Measurements from ENCODE around the gene GSG1L.

Gene GSG1L

DNA sequence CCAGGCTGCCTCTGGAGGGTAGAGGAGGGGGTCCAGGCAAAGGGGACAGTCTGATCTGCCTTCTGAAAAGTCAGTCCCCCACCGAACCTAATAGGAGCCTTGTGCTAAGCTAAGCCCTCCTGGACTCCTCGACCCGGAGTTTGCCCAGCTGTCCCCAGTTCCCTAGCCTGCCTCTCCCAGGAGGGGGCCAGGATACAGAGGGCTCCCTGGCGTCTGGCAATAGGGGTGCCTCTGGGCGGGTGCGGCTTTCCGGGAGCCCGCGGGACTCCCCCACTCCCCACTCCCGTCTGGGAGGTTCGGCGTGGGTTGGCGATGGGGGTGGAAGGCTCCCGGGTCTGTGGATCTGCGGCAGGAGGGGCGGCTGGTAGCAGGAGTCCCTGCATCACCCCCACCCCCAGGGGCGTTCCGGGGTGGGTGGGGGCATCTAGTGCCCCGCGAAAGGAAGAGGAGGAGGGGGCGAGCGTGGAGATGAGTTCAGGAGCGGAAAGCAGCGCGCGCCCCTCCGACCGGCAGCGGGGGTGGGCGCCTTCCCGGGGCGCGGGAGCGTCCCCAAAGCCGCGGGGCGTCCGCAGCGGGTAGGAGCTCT, 1.2 kb downstream of the GSG1L start:
- no peak for DNase-seq

DNA sequence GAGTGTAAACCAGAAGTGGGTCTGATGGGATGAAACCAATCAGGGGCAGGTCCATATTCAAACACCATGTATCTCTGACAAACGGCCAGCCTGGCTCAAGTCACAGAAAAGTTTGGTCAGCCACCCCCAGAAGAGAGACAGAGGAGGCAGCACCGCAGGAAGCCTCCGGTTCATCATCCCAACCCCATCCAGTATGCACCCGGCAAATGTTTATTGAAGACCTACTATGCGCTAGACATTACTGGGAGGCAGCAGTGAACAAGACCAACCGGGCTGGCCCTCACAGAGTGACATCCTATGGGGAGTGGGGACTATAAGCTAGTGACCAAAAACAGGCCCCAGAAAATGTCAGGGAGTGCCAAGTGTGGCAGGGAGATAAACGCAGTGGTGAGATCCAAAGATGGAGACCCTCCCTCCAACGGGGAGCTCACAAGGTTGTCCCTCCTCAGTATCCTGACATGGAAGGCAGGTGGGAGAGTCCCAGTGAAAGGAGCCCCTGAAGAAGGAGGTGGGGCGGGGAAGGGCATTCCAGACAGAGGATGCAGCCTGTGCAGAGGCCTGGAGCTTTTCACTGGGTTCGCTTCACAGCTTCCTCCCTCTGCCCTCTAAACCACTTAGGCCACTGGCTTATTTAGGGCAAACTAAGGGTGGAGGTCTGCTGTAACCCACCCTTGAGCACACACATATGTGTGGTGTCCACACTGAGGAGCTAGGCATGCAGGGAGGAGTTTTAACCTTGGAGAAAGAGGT, 2.0 kb downstream of the GSG1L start:
- no peak for DNase-seq

DNA sequence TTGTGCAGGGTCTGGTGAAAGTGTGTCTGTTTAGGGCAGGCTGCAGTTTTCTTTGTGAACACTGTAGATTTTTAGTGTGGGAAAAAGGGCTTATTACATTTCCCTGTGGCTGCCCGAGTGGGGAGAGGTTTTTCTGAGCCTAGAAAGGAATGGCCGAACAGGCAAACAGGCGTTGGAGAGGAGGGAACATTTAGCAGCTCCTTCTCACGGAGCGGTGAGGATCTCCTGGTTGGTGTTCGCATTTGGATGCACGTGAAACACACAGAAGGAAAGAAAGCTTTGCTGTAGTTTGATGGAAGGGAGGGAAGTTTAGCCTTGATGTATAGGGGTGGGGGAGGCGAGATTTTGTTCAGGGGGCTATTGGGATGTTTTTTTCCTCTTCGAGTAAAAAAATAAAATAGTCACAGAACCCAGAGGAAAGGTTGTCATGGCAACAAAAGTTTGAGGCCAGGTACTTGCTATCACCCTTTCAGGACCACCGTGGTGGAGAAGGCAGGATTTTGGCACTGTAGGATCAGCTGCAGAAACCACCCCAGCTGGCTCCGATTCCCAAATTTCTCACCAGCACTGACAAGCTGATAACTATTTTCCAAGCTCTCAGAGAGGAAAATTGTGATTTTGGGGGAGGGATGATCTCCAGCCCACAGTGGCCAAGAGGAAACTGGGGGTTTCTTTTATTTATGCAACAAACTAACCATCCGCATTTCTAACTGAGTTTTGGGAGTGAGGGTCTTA, 3.5 kb downstream of the GSG1L start:
- no peak for DNase-seq

DNA sequence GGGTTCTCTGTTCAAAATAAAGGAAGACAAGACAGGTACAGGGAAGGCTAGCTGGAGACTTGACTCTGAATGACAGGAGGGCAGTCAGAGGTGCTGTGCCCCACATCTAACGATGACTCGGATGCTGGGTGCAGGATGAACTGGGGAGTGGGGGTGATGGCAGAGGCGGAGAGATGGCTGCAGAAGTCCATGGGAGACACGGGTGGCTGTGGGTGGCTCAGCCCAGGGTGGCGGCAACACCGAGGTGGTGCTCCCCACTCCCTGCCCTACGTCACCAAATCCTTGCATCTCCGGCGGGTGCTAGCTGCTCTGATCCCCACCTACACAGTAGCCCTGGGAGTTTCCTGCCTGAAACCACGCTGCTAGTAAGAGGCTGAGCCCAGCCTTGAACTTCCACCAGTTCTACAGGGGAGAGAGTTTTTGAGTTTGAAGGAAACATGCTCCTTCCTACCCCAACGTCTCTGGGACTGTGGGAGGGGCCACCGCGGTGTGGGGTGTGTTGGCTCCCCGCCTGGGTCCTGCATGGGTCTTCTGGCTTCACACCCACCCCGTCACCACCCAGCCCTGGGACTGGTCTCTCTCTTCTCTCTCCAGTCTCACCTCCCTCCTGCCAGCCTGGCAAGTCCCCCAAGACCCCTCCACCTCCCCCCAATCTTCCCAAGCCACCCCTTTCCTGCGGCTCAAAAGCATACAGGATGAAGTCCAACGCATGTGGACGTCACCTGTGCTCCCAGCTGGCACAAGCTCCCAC, 4.5 kb downstream of the GSG1L start:
- DNase-seq = no peak

DNA sequence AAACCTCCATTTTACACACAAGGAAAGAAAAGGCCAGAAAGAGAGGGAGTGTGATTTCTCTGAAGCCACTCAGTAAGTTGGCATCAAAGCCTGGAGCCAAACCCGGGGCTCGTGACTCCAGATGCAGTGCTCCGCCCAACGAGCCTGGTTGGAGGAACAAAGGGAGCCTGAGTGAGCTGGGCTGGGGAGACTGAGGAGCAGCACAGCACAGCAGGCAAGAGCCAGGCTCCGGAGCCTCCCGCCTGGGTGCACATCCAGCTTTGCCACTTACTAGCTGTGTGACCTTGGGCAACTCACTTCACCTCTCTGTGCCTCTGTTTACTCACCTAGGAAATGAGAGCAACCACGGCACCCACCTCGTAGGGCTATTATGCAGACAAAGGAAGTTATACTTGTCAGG, 5.6 kb downstream of the GSG1L start:
- no peak for DNase-seq

DNA sequence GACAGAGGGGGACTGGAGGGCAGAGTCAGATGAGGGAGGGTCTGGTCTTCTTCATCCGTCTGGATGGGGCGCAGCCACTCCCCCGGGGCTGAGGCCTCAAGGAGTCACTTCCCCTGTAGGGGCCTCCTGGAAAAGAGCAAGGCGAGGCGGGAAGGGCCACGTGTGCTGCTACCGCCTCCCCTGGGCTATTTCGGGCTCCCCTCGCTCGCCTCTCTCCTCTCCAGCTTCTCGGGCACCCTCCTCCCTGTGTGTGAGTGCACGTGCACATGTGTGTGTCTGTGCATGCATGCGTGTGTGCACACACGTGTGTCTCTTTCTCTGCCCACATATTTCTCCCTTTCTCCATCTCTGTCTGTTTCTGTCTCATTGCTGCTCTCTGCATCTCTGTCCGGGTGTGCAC, 10.1 kb downstream of the GSG1L start:
- no peak for DNase-seq

DNA sequence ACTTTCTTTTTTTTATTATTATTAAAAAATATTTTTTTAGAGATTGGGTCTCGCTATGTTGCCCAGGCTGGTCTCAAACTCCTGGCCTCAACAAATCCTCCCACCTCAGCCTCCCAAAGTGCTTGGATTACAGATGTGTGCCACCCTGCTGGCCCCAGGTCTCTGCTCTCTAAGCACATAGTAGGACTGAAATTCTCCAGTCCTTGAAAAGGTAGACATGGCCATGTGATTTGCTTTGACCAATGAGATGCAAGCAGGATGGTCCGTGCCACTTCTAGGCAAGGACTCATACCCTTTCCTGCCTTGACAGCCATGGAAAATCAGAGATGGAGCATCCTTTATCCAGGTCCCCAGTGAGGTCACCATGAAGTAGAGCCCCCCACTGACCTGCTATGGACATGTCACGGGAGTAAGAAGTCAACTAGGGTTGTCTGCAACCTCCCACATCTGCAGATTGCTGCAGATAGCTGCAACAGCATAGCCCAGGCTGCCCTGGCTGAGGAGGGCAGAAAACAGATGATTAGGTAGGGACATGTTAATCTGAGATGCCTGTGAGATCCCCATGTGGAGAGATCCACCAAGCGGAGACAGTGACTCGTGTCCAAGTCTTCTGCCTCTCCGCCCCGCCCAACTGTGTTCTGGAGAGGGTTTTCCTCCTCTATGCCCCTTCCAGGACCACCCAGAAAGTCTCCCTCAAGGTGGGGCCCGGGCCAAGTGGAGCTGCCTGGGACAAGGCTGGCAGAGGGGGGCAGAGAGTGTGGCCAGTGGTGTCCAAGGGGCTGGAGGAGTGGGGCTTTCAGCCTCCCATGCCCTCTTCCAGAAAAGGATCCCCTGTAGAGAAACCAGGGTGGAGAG, 11.0 kb downstream of the GSG1L start:
- DNase-seq = no peak

DNA sequence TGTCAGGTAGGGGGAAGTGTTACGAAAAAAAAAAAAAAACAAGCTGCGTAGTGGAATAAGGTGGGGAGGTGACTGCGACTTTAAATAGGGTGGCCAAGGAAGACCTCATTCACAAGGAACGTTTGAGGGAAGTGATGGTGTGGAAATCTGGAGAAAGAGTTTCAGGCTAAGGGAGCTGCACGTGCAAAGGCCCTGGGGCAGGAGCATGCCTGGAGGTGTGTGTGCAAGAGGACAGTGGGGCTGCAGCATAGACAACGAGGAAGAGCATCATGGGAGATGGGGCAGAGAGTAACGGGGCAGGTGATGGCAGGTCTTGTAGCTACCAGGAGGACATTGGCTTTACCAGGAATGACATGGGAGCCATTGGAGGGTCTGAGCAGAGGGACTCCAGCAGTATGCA, 12.0 kb downstream of the GSG1L start:
- no peak for DNase-seq

DNA sequence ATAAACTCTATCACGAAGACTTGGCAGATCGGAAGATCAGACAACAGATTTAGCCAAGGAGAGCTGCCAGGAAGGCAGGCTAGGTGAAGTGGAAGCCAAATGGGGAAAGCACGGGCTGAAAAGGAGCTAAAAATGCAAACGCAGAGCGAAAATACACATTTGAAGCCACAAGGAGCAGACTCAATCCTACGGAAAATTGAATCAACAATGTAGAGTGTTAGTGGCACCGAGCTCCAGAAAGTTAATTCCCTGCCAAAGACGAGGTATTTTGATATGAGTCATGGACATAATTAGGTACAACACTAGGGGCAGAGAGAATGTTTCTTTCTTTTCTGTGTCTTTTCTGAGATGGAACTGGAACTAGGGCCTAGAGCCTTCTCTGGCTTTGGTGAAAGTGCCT, 20.7 kb downstream of the GSG1L start:
- DNase-seq = no peak

DNA sequence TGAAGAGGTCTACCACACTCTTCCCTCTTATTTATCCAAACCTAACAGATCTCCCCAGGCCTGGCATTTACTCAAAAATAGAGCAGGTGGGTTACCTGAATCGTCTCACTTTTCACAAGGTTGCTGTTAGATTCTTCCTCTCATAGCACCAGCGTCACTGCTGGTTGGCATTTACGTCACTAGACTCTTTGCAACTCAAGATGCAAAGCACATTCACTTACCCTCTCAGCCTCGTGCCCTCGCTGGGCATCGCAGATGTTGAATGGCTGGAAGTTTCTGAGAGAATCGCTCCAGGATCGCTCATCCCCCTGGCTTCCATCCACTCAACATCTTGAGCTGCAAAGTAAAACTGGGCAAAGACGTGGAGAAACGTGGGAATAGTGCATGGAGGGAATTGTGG, 21.9 kb downstream of the GSG1L start:
- DNase-seq = no peak

DNA sequence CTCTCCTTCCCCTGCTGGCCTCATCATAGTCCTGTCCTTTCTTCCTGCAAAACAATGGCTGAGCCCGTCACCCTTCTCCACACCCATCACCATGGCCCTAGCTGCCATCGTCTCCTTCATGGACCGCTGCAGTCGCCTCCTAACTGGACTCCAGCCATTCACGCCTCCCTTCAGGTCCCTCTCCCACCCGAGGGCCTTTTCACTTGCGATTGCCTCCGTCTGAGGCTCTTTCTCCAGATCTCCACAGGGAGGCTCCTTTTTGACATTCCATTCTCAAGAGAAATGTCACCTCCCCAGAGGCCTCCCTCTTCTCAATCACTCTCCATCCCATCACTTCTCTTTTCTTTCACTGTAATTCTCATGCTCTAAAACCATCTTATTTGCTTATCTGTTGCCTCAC, 23.5 kb downstream of the GSG1L start:
- DNase-seq = no peak

DNA sequence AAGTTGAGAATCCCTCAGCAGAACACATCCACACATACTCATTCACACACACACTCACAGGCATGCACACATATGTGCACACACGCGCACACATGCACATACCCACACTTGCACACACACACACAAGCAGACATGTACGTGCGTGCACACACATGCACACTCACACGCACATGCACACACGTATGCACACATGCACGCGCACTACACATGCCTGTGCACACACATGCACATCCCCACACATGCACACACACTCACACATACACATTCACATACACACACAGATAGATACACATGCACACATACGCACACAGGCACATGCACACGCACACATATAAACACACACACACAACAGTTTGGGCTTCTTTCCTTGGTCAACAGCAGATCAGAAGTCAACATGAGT, 24.0 kb downstream of the GSG1L start:
- no peak for DNase-seq

DNA sequence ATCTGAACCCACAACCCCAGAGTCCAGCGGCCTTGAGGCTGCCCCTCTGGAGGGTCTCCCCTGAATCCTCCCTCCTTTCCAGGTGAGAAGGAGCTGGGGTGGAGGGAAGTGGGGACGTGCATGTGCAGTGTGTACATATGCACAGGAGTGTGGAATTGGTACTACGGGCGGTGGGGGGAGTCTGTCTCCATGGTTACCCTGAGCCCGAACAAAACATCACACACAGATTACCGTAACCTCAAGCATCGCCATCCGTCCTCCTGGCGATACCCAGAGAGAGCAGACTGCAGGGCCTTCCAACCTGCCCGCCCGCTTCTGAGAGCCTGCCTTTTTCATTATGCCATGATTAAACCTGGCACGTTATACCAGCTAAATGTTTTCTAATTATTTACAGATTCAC, 25.1 kb downstream of the GSG1L start:
- no peak for DNase-seq

DNA sequence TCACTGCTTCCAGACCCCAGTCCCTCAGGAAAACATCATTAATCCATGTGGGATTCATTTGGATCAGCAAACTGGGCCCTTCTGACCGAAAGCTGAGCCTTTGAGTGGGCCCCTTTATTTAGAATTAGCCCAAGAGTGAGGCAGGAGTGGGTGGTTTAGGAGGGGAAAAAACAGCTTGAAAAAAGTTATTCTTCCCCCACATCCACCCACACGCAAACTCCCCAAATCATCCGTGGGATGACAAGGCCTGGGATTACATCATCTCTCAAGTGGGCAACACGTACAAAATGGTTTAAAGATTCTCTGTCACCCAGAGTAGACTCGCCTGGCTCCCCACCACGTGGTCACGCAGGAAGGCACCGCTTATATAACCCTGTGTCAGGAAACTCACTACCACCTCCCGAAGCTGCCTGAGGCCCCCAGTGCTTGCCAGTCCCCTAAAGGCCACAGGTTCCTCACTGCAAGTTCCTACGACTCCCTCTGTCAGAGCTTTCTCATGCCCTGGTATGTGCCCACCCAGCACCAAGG, 27.6 kb downstream of the GSG1L start:
- no peak for DNase-seq

DNA sequence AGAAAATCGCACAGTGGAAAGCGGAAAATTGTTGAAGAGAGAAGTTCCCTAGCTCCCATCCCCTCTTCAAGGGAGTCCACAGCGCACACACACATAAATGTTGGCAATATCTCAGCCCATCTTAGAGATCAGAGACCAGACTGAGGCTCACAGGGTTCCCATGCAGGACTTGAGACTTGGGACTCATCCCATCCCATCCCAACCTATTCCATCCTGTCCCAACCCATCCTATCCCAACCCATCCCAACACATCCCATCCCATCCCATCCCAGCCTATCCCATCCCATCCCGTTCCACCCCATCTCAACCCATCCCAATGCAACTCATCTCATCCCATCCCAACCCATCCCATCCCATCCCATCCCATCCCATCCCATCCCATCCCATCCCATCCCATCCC, 29.6 kb downstream of the GSG1L start:
- DNase-seq = no peak

DNA sequence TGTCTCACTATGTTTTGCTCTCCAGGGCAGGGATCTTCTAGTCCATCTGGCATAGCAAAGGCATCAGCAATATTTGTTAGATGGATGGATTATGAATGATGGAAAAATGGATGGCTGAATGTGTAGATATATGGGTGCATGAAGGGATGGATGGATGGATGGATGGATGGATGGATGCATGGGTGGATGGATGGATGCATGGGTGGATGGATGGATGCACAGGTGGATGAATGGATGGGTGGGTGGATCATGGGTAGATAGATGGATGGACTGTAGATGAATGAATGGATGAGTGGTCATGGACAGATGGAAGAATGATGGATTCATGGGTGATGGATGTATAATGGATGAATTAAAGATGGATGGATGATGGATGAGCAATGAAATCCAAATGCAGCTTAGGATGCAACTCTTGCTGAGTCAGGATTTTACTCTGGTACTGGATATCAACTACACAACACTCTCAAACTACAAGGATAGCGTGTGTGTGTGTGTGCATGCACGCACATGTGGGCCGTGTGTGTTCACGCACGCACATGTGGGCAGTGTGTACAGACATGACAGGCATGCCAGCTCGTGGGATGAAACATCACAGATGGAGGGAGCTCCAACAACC, 34.0 kb downstream of the GSG1L start:
- DNase-seq = no peak

DNA sequence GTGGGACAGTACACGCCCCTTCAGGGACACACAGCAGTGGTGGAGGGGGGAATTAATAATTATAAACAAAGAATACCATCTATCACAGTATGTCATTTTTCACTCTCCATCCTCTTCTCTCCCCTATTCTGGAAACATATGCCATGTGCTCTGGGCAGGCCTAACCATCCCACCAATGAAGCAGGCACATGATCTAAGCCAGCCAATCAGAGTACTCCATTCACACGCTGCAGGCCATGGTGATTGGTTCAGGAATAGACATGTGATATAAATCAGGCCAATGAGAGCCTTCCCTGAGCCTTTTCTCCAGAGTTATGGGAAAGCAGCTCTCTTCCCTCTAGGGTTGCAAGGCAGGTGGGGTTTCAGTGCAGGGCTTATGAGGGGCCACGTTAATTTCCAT, 36.5 kb downstream of the GSG1L start:
- DNase-seq = no peak

DNA sequence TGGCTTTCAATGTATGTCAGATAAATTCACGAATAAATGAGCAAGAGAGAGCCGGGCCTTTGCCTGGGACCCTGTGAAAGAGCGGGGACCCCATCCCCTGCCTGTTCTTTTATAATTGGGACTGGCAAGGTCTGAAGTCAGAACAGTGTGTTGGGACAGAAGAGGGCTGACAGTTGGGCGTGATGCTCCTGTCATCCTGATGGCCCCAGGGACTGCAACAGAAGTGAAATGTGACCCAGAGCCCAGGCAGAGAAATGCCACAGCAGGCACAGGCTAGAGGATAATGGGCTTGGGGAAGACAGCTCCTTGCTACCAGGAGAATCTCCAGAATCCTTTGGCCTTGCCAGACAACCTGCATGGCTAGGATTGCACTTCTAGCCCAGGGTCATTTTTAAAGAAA, 37.9 kb downstream of the GSG1L start:
- no peak for DNase-seq

DNA sequence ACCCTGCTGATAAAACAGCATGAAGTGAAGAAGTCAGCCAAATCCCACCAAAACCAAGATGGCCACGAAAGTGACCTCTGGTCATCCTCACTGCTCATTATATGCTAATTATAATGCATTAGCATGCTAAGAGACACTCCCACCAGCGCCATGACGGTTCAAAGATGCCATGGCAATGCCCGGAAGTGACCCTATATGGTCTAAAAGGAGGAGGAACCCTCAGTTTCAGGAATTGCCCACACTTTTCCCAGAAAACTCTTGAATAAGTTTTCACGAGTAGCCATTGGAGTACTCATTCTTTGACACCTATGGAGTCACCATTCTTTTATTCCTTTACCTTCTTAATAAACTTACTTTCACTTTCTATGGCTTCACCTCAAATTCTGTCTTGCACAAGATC, 44.3 kb downstream of the GSG1L start:
- DNase-seq = no peak

DNA sequence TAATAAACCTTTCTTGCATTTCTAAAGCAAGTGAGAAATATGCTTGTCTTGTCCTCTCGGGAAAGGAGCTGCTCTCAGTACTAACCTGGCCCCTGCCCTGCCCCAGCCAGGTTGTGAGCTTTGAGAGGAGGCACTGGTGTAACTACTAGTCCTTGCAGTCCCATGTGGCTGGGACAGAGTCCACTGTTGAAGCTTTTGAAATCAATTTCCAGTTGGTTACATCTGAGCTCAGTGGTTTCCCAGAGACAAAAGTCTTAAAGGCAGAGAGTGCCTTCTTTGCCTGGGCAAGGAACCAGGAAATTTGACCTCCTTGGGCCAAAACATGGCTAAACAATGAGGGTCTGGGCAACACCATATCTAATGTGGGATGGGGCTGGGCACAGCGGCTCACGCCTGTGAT, 48.7 kb downstream of the GSG1L start:
- no peak for DNase-seq

DNA sequence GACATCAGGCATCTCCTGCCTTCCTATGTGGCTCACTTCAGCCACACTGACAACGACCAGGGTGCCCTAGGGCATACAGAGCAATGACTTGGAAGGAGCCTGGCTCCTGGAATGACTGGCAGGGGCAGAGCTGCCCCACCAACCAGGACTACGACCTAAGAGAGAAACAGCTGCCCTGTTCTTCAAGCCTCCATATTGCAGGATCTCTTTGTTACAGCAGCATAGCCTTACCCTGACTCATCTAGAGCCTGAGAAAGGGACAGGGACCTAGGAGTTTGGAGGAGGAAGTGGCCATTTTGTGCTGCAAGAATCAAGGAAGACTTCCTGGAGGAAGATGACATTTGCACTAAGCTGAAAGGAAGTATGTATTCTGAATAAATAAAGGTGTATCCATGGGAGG, 49.6 kb downstream of the GSG1L start:
- DNase-seq = no peak

DNA sequence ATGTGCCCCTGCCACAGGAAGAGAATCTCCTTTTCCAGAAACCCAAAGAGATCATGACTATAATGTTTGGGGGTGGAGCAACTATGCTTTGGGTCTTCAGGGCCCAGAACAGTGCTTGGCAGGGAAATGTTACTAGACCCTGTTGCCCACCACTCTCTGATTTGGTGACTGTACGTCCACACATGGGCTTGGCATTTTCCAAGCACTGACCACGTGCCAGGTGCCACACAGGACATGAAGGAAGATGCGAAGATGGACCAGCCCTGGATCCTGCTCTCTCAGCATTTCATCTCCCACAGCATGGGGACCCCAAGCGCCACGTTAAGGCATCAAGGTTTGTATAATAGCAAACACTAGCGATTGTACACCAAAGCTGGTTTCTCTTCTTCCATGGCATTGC, 50.1 kb downstream of the GSG1L start:
- DNase-seq = no peak

Data from CD4-positive, alpha-beta T cell treated with Interleukin-17A for 1 hour (primary cell).